HAP-1 (cell line): ENCODE data around the gene PCSK6.
A peak's percentile ranks its signal among the peaks of the same experiment; 100 is the strongest.

ENCODE experiments used
- DNase-seq, 2 experiments: peaks; one replicate each; pipeline ENCODE4 v3.0.0-alpha.2; 2016 to 2020; ENCODE audit warnings: low spot score in 2 of 2
- H3K27me3 ChIP-seq: fragments of 250-450 bp; sonication (Bioruptor Pico); 2 replicates; pipeline ENCODE4 v1.5.1; 2020; ENCODE audit warnings: low read depth, mild to moderate bottlenecking, moderate library complexity
- H3K36me3 ChIP-seq: fragments of 250-450 bp; sonication (Bioruptor Pico); replicated peaks from 2 replicates; pipeline ENCODE4 v1.5.1; 2020; ENCODE audit warnings: mild to moderate bottlenecking
- H3K4me1 ChIP-seq: fragments of 250-450 bp; sonication (Bioruptor Pico); 2 replicates; pipeline ENCODE4 v1.5.1; 2020; ENCODE audit warnings: mild to moderate bottlenecking
- H3K4me3 ChIP-seq: fragments of 250-450 bp; sonication (Bioruptor Pico); 2 replicates; pipeline ENCODE4 v1.5.1; 2020; ENCODE audit warnings: mild to moderate bottlenecking, moderate library complexity
- H3K9me3 ChIP-seq: fragments of 250-450 bp; sonication (Bioruptor Pico); 2 replicates; pipeline ENCODE4 v1.5.1; 2020; ENCODE audit warnings: mild to moderate bottlenecking, moderate library complexity
- in situ Hi-C: fragments of 300-500 bp; cut with MboI; formaldehyde crosslinking; loops from 3 replicates; pipeline ENCODE4 v1.14.3; 2020; ENCODE audit warnings: low sequenced_read_pairs, inconsistent platforms, mixed read lengths

The PCSK6 gene

DNA sequence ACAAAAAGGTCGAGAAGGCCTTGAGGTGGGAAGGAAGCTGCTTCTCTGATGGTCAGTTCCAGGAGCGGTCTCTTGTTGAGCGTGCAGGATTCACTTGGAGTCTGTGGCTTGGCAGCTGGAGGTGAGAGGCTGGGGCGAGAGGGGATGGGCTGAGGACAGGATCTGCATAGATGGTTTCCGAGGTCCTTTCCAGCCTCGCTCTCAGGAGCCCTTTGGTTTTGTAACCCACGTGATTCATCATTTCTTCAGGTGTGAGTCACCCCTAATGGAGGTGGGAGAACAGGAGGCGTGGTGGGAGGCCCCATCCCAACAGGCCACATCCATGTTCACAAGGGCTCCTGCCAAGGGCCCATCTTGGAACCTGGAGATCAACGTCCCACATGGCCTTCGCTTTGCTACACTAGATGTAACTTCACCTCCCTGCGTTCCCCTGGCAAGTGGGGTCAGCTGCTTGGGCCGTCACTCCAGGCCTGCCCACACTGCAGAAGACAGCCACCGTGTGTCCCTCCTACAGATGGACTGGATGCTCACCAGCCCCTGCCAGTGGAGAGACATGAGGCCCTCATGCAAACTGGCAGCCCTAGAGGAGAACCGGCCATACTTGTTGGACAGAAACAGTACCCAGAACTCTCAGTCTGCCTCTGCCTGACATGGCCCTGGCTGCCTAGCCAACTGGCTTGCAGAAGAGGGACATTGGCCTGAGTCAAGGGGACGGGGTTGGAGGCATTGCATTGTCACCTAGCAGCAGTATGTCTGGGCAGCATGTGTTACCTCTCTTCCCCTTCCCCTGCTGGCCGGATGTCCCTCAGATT lies 1.6 kb upstream of the PCSK6 start:
- Histone ChIP-seq H3K4me1 (peaks cover 6% of the 10 kb centered on the region), H3K4me3 (no peak overlapping the region), H3K9me3 (no peaks in the 10 kb centered on the region), H3K36me3 (no peaks in the 10 kb centered on the region), H3K27me3 (0 out of 2 replicates have a peak, but pooled peaks cover under 1% of the 10 kb centered on the region)
- in situ Hi-C loops, result no loop called here
- DNase-seq, result no peak

DNA sequence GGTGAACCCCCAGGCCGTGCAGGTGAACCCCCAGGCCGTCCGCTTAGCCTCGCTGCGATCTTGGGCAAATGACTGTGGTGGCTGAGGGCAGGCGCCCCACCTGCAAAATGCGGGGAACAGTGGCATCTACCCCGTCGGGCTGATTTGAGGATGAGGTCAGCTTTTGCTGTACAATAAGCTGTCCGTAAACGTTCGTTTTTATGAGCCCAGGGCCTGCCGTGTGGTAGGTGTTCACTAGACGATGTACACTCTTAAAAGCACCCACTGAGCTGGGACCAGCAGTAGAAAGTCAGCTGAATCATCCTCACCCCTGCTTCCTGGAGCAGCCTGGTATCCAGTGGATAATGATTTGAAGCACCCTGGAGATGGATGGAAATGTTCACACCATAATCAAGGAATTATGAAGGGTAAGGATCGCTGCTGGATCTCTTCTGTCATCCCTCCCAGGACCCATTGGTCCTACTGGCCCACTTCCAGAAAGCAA lies 943 bp upstream of the PCSK6 start:
- in situ Hi-C loops, result no loop called here
- no peaks in the 10 kb centered on the region for H3K9me3 ChIP-seq
- no peak overlapping the region for H3K4me3 ChIP-seq
- no peaks in the 10 kb centered on the region for H3K36me3 ChIP-seq
- H3K27me3 ChIP-seq, result no peaks in the 10 kb centered on the region
- DNase-seq, result no peak
- H3K4me1 ChIP-seq, result peaks cover 6% of the 10 kb centered on the region

DNA sequence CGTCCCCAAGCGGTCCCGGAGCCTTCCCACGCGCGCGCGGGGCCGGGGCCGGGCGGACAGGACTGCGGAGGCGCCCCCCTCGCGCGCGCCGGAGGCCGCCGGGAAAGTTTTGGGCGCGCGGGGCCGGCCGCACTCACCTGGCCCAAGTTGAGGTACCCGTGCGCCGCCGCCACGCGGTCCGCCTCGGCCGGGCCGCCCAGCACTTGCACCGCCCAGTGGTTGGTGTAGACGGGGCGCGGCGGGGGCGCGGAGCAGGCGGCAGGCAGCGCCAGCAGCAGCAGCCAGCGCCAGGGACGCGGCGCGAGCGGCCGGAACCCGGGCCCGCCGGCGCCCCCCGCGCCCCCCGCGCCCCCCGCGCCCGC lies 289 bp downstream of the PCSK6 start:
- no peak overlapping the region; the same call in 1 of the 2 replicates for H3K4me3 ChIP-seq
- DNase-seq, result peak; percentile 18 to 67
- H3K9me3 ChIP-seq, result no peaks in the 10 kb centered on the region
- H3K4me1 ChIP-seq, result peaks cover 6% of the 10 kb centered on the region
- H3K27me3 ChIP-seq, result no peaks in the 10 kb centered on the region
- in situ Hi-C loops, result no loop called here
- H3K36me3 ChIP-seq, result no peaks in the 10 kb centered on the region

DNA sequence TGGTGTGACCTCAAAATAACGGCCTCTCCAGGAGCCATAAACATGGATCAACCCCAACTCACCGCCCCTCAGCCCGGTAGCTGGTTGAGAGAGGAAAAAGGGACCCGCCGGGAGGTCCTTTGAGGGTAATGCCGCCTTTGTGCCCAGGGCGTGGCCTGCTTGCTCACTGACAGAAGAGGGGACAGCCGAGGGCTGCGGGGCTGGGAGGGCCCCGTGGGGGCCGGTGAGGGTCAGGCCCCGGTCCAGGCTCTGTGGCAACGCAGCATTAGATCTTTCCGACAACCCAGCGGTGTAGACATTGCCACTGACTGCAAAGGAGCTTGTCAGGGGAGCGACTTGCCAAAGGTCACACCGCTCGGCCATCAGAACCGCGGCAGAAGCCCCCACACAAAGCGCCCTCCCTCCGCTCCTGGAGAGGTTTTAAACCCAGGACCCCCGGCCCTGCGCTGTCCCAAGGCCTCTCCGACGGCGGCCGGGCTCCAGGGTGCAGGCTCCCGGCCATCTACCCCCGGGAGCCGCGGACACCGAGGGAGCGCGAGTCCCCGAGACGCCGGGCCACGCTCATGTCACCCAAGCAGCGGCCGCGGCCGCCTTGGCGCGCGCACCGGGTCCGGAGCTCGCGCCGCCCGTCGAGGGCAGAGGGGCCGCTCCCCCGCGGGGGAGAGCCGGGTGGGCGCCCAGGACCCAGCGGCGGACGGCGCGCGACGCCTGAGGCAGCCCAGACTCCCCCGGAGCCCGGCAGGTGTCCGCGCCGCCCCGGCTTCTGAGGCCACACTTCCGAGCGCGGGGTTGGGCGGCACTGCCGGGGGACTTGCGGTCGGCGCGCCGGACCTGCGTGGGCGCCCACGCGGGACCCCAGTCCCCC lies 975 bp downstream of the PCSK6 start:
- Histone ChIP-seq H3K36me3 (no peaks in the 10 kb centered on the region), H3K27me3 (no peaks in the 10 kb centered on the region), H3K4me1 (peaks cover 6% of the 10 kb centered on the region), H3K9me3 (no peaks in the 10 kb centered on the region), H3K4me3 (peak overlapping the region; percentile 36)
- in situ Hi-C loops, result no loop called here
- peak in 1 of 2 experiments; percentile 57 for DNase-seq

DNA sequence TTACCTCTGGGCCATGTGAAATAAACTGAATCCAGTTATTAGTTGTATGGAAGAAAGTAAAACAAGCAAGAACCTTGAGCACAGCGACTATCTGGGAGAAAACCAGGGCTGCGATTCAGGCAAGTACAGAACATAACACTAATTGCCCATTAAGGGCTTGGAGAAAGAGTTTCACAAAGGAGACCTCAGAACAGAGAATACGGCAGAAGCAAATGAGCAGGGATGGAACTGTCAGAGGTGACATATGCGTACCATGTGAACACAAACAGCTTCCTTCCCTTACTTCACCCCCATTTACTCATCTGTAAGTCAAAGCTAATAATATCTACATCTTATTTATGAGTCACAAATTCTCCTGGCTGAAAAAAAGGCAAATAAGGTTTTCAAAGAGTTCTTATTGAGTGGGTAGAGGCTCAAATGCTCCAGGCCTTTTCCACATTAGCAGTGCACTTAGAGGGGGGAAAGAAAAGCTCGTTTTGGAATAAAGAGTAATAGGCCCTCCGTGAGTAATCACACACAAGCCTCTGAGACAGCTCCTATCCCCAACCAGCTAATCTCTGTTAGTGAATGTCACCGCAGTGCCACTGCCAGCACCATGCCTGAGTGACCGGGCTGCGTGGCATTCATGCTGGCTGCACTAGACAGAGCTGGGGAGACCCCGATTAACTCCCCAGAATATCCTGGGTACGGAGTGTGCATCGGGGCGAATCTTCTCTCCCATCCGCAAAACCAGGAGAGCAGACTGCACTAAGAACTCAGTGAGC lies 2.6 kb downstream of the PCSK6 start:
- no peak for DNase-seq
- Histone ChIP-seq H3K27me3 (no peaks in the 10 kb centered on the region), H3K9me3 (no peaks in the 10 kb centered on the region), H3K4me1 (peaks cover 6% of the 10 kb centered on the region), H3K4me3 (no peak overlapping the region), H3K36me3 (no peaks in the 10 kb centered on the region)
- in situ Hi-C loops, result no loop called here

DNA sequence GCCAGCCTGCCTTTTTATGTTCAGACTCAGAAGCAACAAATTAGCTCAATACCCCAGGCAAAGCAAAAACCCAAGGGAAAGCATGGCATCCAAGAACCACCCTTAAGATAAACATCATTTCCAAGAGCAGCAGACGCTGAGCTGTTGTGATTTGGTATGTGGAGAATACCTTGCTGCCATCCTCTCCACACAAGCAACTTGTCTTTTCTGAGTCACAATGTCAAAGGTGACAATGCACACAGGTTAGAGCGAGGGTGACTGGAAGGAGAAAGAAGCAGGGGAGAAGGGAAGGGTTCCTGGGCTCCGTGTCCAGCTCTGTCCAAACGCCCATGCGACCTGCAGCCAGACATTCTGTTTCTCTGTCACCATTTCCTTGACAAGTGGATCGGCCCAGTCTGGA lies 6.0 kb downstream of the PCSK6 start:
- in situ Hi-C loops, result no loop called here
- no peak for DNase-seq
- Histone ChIP-seq H3K4me1 (peaks cover 6% of the 10 kb centered on the region), H3K36me3 (no peaks in the 10 kb centered on the region), H3K4me3 (no peak overlapping the region), H3K9me3 (no peaks in the 10 kb centered on the region), H3K27me3 (no peaks in the 10 kb centered on the region)

DNA sequence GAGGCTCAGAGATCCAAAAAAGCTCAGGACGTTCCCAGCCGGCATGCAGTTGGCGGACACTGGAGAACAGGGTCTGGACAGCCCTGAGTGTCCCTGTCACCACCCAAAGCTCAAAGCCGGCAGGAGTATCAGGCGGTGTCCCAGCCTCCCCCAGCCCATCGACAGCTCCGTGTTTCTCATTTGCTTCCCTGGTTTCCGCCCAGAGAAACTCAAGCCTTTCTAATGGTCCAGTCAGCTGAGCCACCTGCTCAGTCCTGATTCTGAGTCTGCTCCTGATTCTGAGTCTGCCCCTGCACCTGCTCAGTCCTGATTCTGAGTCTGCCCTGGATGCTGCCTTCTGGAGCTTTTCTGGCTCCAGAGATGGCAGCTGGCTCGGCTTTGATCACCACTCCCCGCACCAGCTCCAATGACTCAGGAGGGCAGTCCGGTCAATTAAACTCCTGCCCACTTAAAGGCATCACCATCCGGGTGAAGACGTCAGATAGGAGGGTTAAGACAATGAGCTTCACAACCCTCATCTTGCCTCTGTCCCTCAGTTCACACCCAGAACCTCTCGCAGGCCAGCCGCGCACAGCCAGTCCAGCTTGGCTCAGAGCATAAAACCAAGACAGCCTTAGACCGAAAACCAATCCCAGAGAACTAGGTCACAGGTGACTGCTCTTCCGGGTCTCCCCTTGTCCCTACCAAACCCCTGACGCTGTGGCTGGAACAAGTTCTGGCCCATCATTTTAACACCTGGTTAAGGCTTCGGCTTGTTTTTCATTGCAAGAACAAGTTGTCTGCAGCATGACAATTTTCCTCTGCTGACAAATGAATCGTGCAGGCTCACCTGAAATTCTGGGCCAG lies 6.8 kb downstream of the PCSK6 start:
- Histone ChIP-seq H3K27me3 (no peaks in the 10 kb centered on the region), H3K4me1 (no peaks in the 10 kb centered on the region), H3K9me3 (no peaks in the 10 kb centered on the region), H3K36me3 (no peaks in the 10 kb centered on the region), H3K4me3 (no peak overlapping the region)
- DNase-seq, result no peak
- in situ Hi-C loops, result no loop called here

DNA sequence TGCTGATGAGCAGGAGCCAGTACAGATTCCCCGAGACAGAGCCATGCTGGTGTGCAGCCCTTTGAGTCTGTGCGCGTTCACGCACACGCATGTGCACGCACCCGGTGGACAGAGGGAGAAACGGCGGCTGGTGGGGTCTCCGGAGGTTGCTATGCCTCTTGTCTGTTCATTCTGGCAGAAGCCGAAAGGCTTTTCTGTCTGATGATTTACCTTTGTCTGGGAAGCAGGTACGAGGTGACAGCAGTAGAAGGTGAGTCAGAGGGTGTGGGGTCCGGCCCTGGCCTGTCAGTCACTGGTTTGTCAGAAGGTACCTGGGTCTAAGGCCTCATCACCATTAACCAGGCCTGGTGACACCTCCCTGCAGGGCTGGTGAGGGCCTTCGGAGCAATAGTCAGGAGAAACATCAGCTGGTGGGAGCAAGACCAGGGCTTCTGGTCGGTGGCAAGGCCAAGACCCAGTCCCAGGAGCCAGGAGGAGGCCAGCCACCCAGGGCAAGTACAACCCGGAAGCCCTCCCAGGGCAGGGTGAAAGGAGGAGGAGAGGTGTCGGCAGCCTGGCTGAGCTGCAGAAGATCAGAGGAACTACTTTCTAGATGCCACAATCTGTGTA lies 7.5 kb downstream of the PCSK6 start:
- no peaks in the 10 kb centered on the region for H3K27me3 ChIP-seq
- DNase-seq, result no peak
- no peaks in the 10 kb centered on the region for H3K4me1 ChIP-seq
- no peak overlapping the region for H3K4me3 ChIP-seq
- H3K36me3 ChIP-seq, result no peaks in the 10 kb centered on the region
- H3K9me3 ChIP-seq, result no peaks in the 10 kb centered on the region
- in situ Hi-C loops, result no loop called here

DNA sequence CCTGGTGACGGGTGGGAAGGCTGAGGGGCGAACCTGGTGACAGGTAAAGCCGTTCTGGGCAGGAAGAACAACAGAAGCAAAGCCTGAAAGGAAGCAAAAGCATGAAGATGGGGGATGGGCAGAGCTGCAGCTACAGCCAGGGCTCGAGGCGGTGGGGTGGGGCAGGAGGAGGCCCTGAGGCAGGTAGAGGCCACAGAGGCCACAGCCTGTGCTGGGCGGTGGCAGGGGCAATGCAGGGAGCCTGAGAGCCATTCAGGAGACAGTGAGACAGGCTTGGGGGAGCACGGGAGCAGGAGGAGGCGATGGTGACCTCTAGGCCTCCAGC lies 8.2 kb downstream of the PCSK6 start:
- Histone ChIP-seq H3K27me3 (no peaks in the 10 kb centered on the region), H3K4me3 (no peak overlapping the region), H3K4me1 (no peaks in the 10 kb centered on the region), H3K36me3 (no peaks in the 10 kb centered on the region), H3K9me3 (no peaks in the 10 kb centered on the region)
- in situ Hi-C loops, result no loop called here
- DNase-seq, result no peak

DNA sequence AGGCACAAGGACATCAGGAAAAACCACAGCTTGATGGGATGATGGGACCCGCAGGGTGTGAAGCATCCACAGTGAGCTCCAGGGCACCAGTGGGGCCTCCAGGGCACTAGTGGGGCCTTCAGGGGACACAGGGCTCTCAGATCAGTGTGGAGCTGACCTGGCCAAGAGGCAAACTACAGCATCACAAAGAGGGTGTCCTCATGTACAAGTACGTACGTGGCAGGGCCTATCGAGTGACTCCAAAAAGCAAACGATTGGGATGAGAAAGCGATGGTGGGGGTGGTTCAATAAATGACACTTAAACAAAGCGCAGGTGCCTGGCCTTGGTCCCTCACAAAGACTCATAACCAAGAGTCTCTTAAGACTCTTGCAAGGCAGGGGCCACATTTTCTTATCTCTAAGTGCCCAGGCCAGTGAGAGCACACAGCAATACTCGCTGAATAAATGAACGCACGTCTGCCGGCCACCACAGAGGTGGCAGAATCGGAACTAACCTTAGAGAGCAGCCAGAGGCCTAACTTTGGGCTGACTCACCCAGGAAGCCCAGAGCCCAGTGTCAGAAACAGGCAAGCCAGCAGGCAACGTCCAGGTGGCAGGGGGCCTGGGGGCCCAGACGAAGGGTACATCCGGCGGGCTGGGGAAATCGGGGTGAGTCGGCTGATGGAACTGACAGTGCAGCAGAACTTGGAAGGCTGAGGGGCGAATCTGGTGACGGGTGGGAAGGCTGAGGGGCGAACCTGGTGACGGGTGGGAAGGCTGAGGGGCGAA lies 8.7 kb downstream of the PCSK6 start:
- no peaks in the 10 kb centered on the region for H3K9me3 ChIP-seq
- no peak overlapping the region for H3K4me3 ChIP-seq
- H3K4me1 ChIP-seq, result no peaks in the 10 kb centered on the region
- in situ Hi-C loops, result no loop called here
- DNase-seq, result no peak
- no peaks in the 10 kb centered on the region for H3K36me3 ChIP-seq
- no peaks in the 10 kb centered on the region for H3K27me3 ChIP-seq

DNA sequence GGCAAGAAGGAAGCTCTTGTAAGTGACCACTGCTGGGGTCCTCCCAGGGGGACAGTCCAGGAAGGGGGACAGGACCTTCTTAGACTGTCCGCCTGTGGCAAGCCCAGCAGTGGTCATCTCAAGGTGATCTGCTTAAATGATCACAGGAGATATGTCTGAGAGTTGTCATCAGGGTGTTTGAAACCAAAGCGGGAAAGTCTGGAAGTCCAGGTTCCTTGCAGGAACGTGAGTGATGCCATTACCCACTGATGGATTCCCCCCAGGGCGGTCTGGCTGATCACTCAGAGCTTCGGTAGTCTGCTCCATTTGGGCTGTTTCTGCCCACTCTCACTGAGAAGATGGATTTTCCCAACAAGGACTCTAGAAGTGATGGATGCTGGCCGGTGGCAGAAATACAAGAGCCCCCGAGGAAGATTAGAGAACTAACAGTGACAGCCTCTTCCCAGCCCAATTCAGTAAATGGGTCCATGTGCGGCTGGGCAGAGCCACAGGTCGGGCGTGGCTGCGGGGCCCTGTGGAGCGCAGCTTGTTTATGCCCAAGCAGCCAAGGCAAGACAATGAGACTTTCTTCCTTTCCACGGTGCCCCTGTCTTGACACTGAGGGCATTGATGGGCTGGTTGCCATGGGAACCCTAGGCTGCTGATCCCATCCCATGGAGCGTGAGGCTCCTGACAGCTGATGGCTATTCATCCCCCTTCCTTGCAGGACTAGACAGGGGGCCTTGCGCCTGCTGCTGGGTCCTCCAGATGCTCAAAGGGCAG lies 9.5 kb downstream of the PCSK6 start:
- in situ Hi-C loops, result no loop called here
- Histone ChIP-seq H3K27me3 (no peaks in the 10 kb centered on the region), H3K4me1 (no peaks in the 10 kb centered on the region), H3K36me3 (no peaks in the 10 kb centered on the region), H3K9me3 (no peaks in the 10 kb centered on the region), H3K4me3 (no peak overlapping the region)
- no peak for DNase-seq

DNA sequence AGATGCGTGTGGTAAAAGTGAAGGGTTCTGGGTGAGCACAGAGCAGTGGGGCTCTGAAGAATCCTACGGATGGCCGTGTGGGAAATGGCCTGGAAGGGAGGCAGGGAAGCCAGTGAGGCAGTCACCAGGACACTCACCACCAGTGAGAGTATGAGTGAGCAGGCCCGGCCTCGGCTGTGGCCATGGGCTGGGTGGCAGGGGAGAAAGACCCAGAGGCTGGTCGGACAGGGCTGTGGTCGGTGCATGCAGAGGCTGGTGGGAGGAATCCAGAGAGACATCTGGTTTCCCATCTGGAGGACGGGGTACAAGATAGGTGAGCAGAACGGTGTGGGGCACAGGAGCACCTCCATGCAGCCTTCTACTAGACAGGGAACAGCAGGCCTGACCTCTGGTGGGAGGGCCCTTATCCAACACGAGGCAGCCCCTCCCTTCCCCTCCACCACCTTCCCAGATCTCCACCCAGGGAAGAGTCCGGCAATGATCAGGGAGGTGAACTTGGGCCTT lies 10.1 kb downstream of the PCSK6 start:
- Histone ChIP-seq H3K27me3 (no peaks in the 10 kb centered on the region), H3K9me3 (no peaks in the 10 kb centered on the region), H3K4me3 (no peak overlapping the region), H3K36me3 (no peaks in the 10 kb centered on the region), H3K4me1 (no peaks in the 10 kb centered on the region)
- no peak for DNase-seq
- in situ Hi-C loops, result no loop called here
